Measurements from ENCODE around the gene GABBR1. TPM values are rescaled to one million over a fixed set of nuclear protein-coding genes. Genes with fewer than 3 reads are reported as not detected.

The GABBR1 gene
- polyA plus RNA-seq, 1 donor from 2014 or later, result 108 TPM

DNA sequence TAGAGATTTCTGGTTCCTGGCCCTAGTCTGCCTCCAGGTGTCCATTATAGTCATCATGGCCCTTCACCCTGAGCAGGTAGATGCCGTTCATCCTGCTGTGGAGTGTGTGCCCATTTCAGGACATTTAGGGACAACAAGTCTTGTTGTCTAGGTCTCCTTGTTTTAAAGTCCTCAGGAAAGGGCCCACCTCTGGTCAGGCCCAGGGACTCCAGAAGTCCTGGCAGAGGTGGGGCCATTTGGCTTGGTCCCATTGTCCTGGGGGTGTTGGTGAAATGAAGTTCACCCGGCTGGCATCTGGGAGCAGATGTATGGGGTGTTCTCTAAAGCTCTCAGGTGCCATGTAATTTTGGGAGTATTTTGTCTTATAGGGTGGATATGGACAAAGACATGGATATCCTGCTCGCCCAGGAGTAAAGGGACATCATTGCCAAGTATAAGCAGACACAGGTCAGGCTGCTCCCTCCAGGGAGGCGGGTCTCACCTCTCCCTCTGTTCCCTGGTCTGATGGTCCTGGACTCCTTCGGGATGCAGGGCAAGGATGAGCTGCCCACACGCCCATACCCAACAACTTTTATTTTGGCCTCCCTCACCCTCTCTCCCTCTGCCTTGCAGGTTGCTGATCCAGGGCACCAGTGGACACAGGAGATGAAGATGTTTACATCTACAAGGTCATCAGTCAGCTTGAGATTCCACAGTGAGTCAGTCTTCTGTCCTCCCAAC, 113.5 kb downstream of the GABBR1 start:
- Histone ChIP-seq H3K9ac (ENCODE audit: low read length) (no peak overlapping the region), H3K4me2 (ENCODE audit: low read length) (no peak overlapping the region), H4K20me1 (ENCODE audit: insufficient read depth) (no peaks in the 10 kb centered on the region), H3F3A (ENCODE audit: insufficient read depth, low read length, poor library complexity, severe bottlenecking) (no peaks in the 10 kb centered on the region), H3K9me2 (ENCODE audit: insufficient read depth, low read length) (no peaks in the 10 kb centered on the region), H3K36me3 (ENCODE audit: insufficient read depth, low read length) (no peaks in the 10 kb centered on the region), H3K27ac (ENCODE audit: low read length) (no peak overlapping the region), H3K9me3 (ENCODE audit: low read length) (peaks cover 5% of the 10 kb centered on the region), H3K79me2 (replicated peaks; ENCODE audit: insufficient read depth, low read length) (no peaks in the 10 kb centered on the region), H3K27me3 (ENCODE audit: insufficient read depth, low read depth, low read length) (no peaks in the 10 kb centered on the region), H2AFZ (ENCODE audit: low read depth, low read length) (no peak overlapping the region), H3K4me3 (ENCODE audit: low read length) (no peak overlapping the region)
- TF ChIP-seq, protein P1, sequence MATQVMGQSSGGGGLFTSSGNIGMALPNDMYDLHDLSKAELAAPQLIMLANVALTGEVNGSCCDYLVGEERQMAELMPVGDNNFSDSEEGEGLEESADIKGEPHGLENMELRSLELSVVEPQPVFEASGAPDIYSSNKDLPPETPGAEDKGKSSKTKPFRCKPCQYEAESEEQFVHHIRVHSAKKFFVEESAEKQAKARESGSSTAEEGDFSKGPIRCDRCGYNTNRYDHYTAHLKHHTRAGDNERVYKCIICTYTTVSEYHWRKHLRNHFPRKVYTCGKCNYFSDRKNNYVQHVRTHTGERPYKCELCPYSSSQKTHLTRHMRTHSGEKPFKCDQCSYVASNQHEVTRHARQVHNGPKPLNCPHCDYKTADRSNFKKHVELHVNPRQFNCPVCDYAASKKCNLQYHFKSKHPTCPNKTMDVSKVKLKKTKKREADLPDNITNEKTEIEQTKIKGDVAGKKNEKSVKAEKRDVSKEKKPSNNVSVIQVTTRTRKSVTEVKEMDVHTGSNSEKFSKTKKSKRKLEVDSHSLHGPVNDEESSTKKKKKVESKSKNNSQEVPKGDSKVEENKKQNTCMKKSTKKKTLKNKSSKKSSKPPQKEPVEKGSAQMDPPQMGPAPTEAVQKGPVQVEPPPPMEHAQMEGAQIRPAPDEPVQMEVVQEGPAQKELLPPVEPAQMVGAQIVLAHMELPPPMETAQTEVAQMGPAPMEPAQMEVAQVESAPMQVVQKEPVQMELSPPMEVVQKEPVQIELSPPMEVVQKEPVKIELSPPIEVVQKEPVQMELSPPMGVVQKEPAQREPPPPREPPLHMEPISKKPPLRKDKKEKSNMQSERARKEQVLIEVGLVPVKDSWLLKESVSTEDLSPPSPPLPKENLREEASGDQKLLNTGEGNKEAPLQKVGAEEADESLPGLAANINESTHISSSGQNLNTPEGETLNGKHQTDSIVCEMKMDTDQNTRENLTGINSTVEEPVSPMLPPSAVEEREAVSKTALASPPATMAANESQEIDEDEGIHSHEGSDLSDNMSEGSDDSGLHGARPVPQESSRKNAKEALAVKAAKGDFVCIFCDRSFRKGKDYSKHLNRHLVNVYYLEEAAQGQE (IDR thresholded peaks at IDR 0.05; ENCODE audit: borderline replicate concordance), result no peak
- TF ChIP-seq SMC3 (conservative IDR thresholded peaks at IDR 0.05; ENCODE audit: poor library complexity) (no peak), MXI1 (conservative IDR thresholded peaks at IDR 0.05; ENCODE audit: poor library complexity, severe bottlenecking) (no peak), EP300 (conservative IDR thresholded peaks at IDR 0.05; ENCODE audit: poor library complexity, severe bottlenecking) (no peak), TAF1 (IDR thresholded peaks at IDR 0.05; ENCODE audit: low read depth) (no peak), POLR2AphosphoS5 (IDR thresholded peaks at IDR 0.05) (no peak), EZH2 (IDR thresholded peaks at IDR 0.05; ENCODE audit: borderline replicate concordance, insufficient read depth, low read length, poor library complexity, severe bottlenecking) (no peak), RAD21 (conservative IDR thresholded peaks at IDR 0.05) (no peak)
- TF ChIP-seq, protein P2, sequence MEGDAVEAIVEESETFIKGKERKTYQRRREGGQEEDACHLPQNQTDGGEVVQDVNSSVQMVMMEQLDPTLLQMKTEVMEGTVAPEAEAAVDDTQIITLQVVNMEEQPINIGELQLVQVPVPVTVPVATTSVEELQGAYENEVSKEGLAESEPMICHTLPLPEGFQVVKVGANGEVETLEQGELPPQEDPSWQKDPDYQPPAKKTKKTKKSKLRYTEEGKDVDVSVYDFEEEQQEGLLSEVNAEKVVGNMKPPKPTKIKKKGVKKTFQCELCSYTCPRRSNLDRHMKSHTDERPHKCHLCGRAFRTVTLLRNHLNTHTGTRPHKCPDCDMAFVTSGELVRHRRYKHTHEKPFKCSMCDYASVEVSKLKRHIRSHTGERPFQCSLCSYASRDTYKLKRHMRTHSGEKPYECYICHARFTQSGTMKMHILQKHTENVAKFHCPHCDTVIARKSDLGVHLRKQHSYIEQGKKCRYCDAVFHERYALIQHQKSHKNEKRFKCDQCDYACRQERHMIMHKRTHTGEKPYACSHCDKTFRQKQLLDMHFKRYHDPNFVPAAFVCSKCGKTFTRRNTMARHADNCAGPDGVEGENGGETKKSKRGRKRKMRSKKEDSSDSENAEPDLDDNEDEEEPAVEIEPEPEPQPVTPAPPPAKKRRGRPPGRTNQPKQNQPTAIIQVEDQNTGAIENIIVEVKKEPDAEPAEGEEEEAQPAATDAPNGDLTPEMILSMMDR (IDR thresholded peaks at IDR 0.05; ENCODE audit: poor library complexity, severe bottlenecking), result no peak

DNA sequence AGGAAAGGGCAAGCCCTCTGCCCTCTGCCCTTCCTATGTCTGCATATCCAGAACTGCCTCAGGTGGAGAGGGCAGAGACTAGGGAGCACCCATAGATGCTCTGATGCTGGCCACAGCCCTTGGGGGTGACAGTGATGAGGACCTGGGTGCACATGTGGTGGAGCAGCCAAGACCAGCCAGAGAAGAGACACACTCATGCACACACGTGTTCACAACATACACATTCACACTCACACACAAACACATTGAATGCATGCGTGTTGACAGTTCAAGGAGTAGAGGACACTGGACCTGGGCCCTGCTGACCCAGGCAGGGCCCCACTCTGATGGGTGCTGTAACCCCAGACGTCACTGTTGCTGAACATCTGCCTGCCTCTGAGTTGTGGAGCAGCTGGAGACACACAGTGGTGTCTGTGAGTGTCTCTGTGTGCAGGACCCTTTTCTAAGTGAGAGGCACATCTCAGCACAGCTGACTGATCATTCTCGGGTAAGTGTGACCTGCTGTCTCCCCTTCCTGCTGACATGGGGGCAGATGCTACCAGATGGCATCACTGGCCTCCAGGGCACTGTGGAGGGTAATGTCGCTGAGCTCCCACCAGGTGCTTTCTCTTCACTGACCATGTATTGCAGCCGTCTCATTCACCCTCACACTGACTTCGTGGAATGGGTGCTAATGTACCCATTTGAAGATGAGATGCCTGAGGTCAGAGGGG, 115.1 kb downstream of the GABBR1 start:
- Histone ChIP-seq H3K9ac (ENCODE audit: low read length) (no peak overlapping the region), H3K27me3 (ENCODE audit: insufficient read depth, low read depth, low read length) (no peaks in the 10 kb centered on the region), H3K4me2 (ENCODE audit: low read length) (no peak overlapping the region), H4K20me1 (ENCODE audit: insufficient read depth) (no peaks in the 10 kb centered on the region), H3K9me2 (ENCODE audit: insufficient read depth, low read length) (no peaks in the 10 kb centered on the region), H3K36me3 (ENCODE audit: insufficient read depth, low read length) (no peaks in the 10 kb centered on the region), H3K79me2 (replicated peaks; ENCODE audit: insufficient read depth, low read length) (no peaks in the 10 kb centered on the region), H3F3A (ENCODE audit: insufficient read depth, low read length, poor library complexity, severe bottlenecking) (no peaks in the 10 kb centered on the region), H2AFZ (ENCODE audit: low read depth, low read length) (no peak overlapping the region), H3K27ac (ENCODE audit: low read length) (no peak overlapping the region), H3K4me3 (ENCODE audit: low read length) (no peak overlapping the region), H3K9me3 (ENCODE audit: low read length) (peaks cover 5% of the 10 kb centered on the region)
- TF ChIP-seq RAD21 (conservative IDR thresholded peaks at IDR 0.05) (no peak), POLR2AphosphoS5 (IDR thresholded peaks at IDR 0.05) (no peak), EP300 (conservative IDR thresholded peaks at IDR 0.05; ENCODE audit: poor library complexity, severe bottlenecking) (no peak), SMC3 (conservative IDR thresholded peaks at IDR 0.05; ENCODE audit: poor library complexity) (no peak), MXI1 (conservative IDR thresholded peaks at IDR 0.05; ENCODE audit: poor library complexity, severe bottlenecking) (no peak), EZH2 (IDR thresholded peaks at IDR 0.05; ENCODE audit: borderline replicate concordance, insufficient read depth, low read length, poor library complexity, severe bottlenecking) (no peak), TAF1 (IDR thresholded peaks at IDR 0.05; ENCODE audit: low read depth) (no peak)
- TF ChIP-seq, protein P1 (IDR thresholded peaks at IDR 0.05; ENCODE audit: borderline replicate concordance), result no peak
- TF ChIP-seq, protein P2 (IDR thresholded peaks at IDR 0.05; ENCODE audit: poor library complexity, severe bottlenecking), result no peak
